ENCODE measurements around the gene FAM227A.
"Not testable (repeated sequence)": the region's sequence is repeated elsewhere in the genome, so short reads cannot be mapped to it uniquely, and the experiment has no call there.

FAM227A gene

GRCh38 chr22:38601221-38601764 is 54.9 kb downstream of the FAM227A start:
- no peak overlapping the region for H3K4me3 ChIP-seq (ENCODE audit: low read depth, low read length)
- no peak for TF ChIP-seq POLR2A (IDR thresholded peaks at IDR 0.05; ENCODE audit: extremely low read depth, insufficient read length)
- TF ChIP-seq MAX (IDR thresholded peaks at IDR 0.05; ENCODE audit: low read depth, low read length) = no peak
- no peak for TF ChIP-seq CTCF (IDR thresholded peaks at IDR 0.05; ENCODE audit: low read depth, low read length)
- no peak for DNase-seq (ENCODE audit: low read depth)

GRCh38 chr22:38599466-38599865 is 56.7 kb downstream of the FAM227A start:
- no peak for DNase-seq (ENCODE audit: low read depth)
- TF ChIP-seq POLR2A (IDR thresholded peaks at IDR 0.05; ENCODE audit: extremely low read depth, insufficient read length) = no peak
- TF ChIP-seq MAX (IDR thresholded peaks at IDR 0.05; ENCODE audit: low read depth, low read length) = no peak
- TF ChIP-seq MYC (IDR thresholded peaks at IDR 0.05; ENCODE audit: low read depth, low read length) = no peak
- TF ChIP-seq CTCF (IDR thresholded peaks at IDR 0.05; ENCODE audit: low read depth, low read length) = no peak

GRCh38 chr22:38582923-38583322 is 73.3 kb downstream of the FAM227A start:
- not testable (repeated sequence) for DNase-seq (ENCODE audit: low read depth); H3K4me3 ChIP-seq (ENCODE audit: low read depth, low read length)

More at GRCh38 chr22:38599466-38599865, 56.7 kb downstream of the FAM227A start:
- no peak overlapping the region for H3K4me3 ChIP-seq (ENCODE audit: low read depth, low read length)

GRCh38 chr22:38578505-38578904 is 77.7 kb downstream of the FAM227A start:
- DNase-seq (ENCODE audit: low read depth) = no peak
- no peak for TF ChIP-seq MAX (IDR thresholded peaks at IDR 0.05; ENCODE audit: low read depth, low read length)
- TF ChIP-seq MYC (IDR thresholded peaks at IDR 0.05; ENCODE audit: low read depth, low read length) = no peak
- no peak for TF ChIP-seq POLR2A (IDR thresholded peaks at IDR 0.05; ENCODE audit: extremely low read depth, insufficient read length)
- H3K4me3 ChIP-seq (ENCODE audit: low read depth, low read length) = no peak overlapping the region

GRCh38 chr22:38572065-38572464 is 84.1 kb downstream of the FAM227A start:
- TF ChIP-seq CTCF (IDR thresholded peaks at IDR 0.05; ENCODE audit: low read depth, low read length) (peak; percentile 48), MAX (IDR thresholded peaks at IDR 0.05; ENCODE audit: low read depth, low read length) (no peak)
- no peak overlapping the region for H3K4me3 ChIP-seq (ENCODE audit: low read depth, low read length)
- peak; percentile 64 for DNase-seq (ENCODE audit: low read depth)

- H3K4me3 ChIP-seq (ENCODE audit: low read depth, low read length) = peak overlapping the region; percentile 71
- peak; percentile 69 for DNase-seq (ENCODE audit: low read depth)
- TF ChIP-seq POLR2A (IDR thresholded peaks at IDR 0.05; ENCODE audit: extremely low read depth, insufficient read length) = no peak
- no peak for TF ChIP-seq CTCF (IDR thresholded peaks at IDR 0.05; ENCODE audit: low read depth, low read length)
- TF ChIP-seq MYC (IDR thresholded peaks at IDR 0.05; ENCODE audit: low read depth, low read length) = no peak
- TF ChIP-seq MAX (IDR thresholded peaks at IDR 0.05; ENCODE audit: low read depth, low read length) = no peak
Observed at GRCh38 chr22:38570779-38571364, 85.3 kb downstream of the FAM227A start.
